PC-3 (cell line): Measurements from ENCODE around the gene FAM83F. TPM values are rescaled to one million over a fixed set of nuclear protein-coding genes. Genes with fewer than 3 reads are reported as not detected.

Source experiments
- ATAC-seq: fragments of 200-7000 bp; cut with Tn5 transposase; 2 replicates; pipeline ENCODE4 v1.9.1; 2020; ENCODE audit warnings: mild to moderate bottlenecking, moderate library complexity
- BruUV-seq: library from RNA; stranded (reverse); fragments of 400-500 nt; replicated peaks from 2 replicates; lab custom pipeline; 2021; lab: Mats Ljungman, UMichigan
- CTCF ChIA-PET: fragments of 300-600 bp; sonication (Branson Sonifier 250); formaldehyde crosslinking; loops from one replicate; lab custom pipeline; 2022; ENCODE audit warnings: antibody characterized with exemption; lab: Charles Lee
- POLR2A ChIA-PET: fragments of 300-600 bp; sonication (Branson Sonifier 250); formaldehyde crosslinking; loops from one replicate; lab custom pipeline; 2022; ENCODE audit warnings: antibody characterized with exemption; ENCODE audit not compliant: unreplicated experiment; lab: Charles Lee
- DNase-seq: peaks from one replicate; pipeline ENCODE4 v3.0.0-alpha.2; 2015
- H2AFZ ChIP-seq: fragments of 300-600 bp; sonication (generic); 2 replicates; pipeline ENCODE4 v1.6.0; 2016; ENCODE audit warnings: antibody characterized with exemption, low read length
- H3F3A ChIP-seq: fragments of 300-600 bp; sonication (generic); one replicate; pipeline ENCODE4 v1.6.0; 2017; ENCODE audit warnings: antibody characterized with exemption, low read length, control low read depth, mild to moderate bottlenecking; ENCODE audit not compliant: unreplicated experiment
- H3K27ac ChIP-seq: fragments of 300-600 bp; sonication (generic); 2 replicates; pipeline ENCODE4 v1.5.1; 2016; ENCODE audit warnings: mild to moderate bottlenecking, low read length
- H3K27me3 ChIP-seq: fragments of 300-600 bp; sonication (generic); 2 replicates; pipeline ENCODE4 v1.6.1; 2016; ENCODE audit warnings: low read length, mixed read lengths
- H3K36me3 ChIP-seq: fragments of 300-600 bp; sonication (generic); 2 replicates; pipeline ENCODE4 v1.6.1; 2016; ENCODE audit warnings: low read depth, mixed run types, low read length, mixed read lengths
- H3K4me1 ChIP-seq: fragments of 300-600 bp; sonication (generic); 2 replicates; pipeline ENCODE4 v1.5.1; 2016; ENCODE audit warnings: low read length; ENCODE audit not compliant: insufficient read depth
- H3K4me2 ChIP-seq: fragments of 300-600 bp; sonication (generic); 2 replicates; pipeline ENCODE4 v1.6.0; 2016; ENCODE audit warnings: low read length
- H3K4me3 ChIP-seq: fragments of 300-600 bp; sonication (generic); 2 replicates; pipeline ENCODE4 v1.5.1; 2016; ENCODE audit warnings: mild to moderate bottlenecking, low read length, mixed read lengths
- H3K79me2 ChIP-seq: fragments of 300-600 bp; sonication (generic); 2 replicates; pipeline ENCODE4 v1.6.1; 2017; ENCODE audit warnings: low read length, mixed read lengths
- H3K9ac ChIP-seq: fragments of 300-600 bp; sonication (generic); 2 replicates; pipeline ENCODE4 v1.6.0; 2016; ENCODE audit warnings: mild to moderate bottlenecking, low read length
- H3K9me2 ChIP-seq: fragments of 300-600 bp; sonication (generic); replicated peaks from 2 replicates; pipeline ENCODE4 v1.6.1; 2016; ENCODE audit warnings: mixed run types, low read length, mixed read lengths
- H3K9me3 ChIP-seq: fragments of 300-600 bp; sonication (generic); 2 replicates; pipeline ENCODE4 v1.6.1; 2016; ENCODE audit warnings: low read length, mixed read lengths
- H4K20me1 ChIP-seq: fragments of 300-600 bp; sonication (generic); 2 replicates; pipeline ENCODE4 v1.6.1; 2016; ENCODE audit warnings: low read length, mixed read lengths
- CTCF ChIP-seq: fragments of 300-600 bp; sonication (generic); conservative IDR thresholded peaks from 2 replicates; pipeline ENCODE4 v1.5.1; 2017; ENCODE audit warnings: antibody characterized with exemption, low read depth, mild to moderate bottlenecking, low read length
- EZH2 ChIP-seq: fragments of 300-600 bp; sonication (generic); IDR thresholded peaks from one replicate; pipeline ENCODE4 v1.6.1; 2017; ENCODE audit warnings: antibody characterized with exemption, mild to moderate bottlenecking, low read length; ENCODE audit not compliant: unreplicated experiment
- EZH2phosphoT487 ChIP-seq: fragments of 300-600 bp; sonication (generic); IDR thresholded peaks from 2 replicates; pipeline ENCODE4 v1.6.1; 2018; ENCODE audit warnings: mild to moderate bottlenecking, antibody characterized with exemption, low read length, borderline replicate concordance
- intact Hi-C: fragments of 100-400 bp; cut with micrococcal nuclease; formaldehyde crosslinking; loops from 2 replicates; pipeline ENCODE4 v1.9.0; 2023
- total RNA-seq: library from RNA; depleted of rRNA; stranded (reverse); fragments of >200 nt; gene quantifications from 2 replicates; pipeline ENCODE4 v1.2.3, GENCODE V29; 2014

Gene FAM83F
- total RNA-seq, 1 experiment from 2014 or later: 5.5 TPM

- no peaks in the 10 kb centered on the region for H3K4me1 ChIP-seq
- H3K27me3 ChIP-seq: peaks cover 5% of the 10 kb centered on the region
- no peak overlapping the region for H3K9ac ChIP-seq
- no peaks in the 10 kb centered on the region for H3K9me3 ChIP-seq
- no peak overlapping the region for H3K4me2 ChIP-seq
- no peaks in the 10 kb centered on the region for H3K79me2 ChIP-seq
- intact Hi-C loops: no loop called here
- DNase-seq (no peak), ATAC-seq (no peak)
- no peak overlapping the region for H3K4me3 ChIP-seq
- no peaks in the 10 kb centered on the region for H3F3A ChIP-seq
- no peaks in the 10 kb centered on the region for H3K9me2 ChIP-seq
- CTCF ChIA-PET: no interaction called here
- BruUV-seq: no TSS peak
- H3K27ac ChIP-seq: no peak overlapping the region
- H2AFZ ChIP-seq: no peak overlapping the region
- TF ChIP-seq EZH2phosphoT487 (no peak), EZH2 (no peak), CTCF (no peak)
- H4K20me1 ChIP-seq: no peaks in the 10 kb centered on the region
- no peaks in the 10 kb centered on the region for H3K36me3 ChIP-seq
- POLR2A ChIA-PET: no interaction called here
Observed at GRCh38 chr22:39984746-39985145, 10.0 kb upstream of the FAM83F start.

- intact Hi-C loops: no loop called here
- Histone ChIP-seq H3F3A (no peaks in the 10 kb centered on the region), H3K9me3 (no peaks in the 10 kb centered on the region), H3K4me1 (no peaks in the 10 kb centered on the region), H2AFZ (no peak overlapping the region), H3K36me3 (no peaks in the 10 kb centered on the region), H3K9ac (no peak overlapping the region), H3K4me3 (no peak overlapping the region), H3K4me2 (no peak overlapping the region), H3K79me2 (no peaks in the 10 kb centered on the region), H3K9me2 (no peaks in the 10 kb centered on the region), H3K27me3 (no peaks in the 10 kb centered on the region), H3K27ac (no peak overlapping the region), H4K20me1 (no peaks in the 10 kb centered on the region)
- BruUV-seq: no TSS peak
- ChIA-PET CTCF (no interaction called here), POLR2A (no interaction called here)
- TF ChIP-seq EZH2: no peak
- TF ChIP-seq CTCF: no peak
- no peak for TF ChIP-seq EZH2phosphoT487
- ATAC-seq: peak; percentile 50; the same call in 1 of the 2 replicates
- no peak for DNase-seq
Observed at GRCh38 chr22:39985383-39986035, 9.2 kb upstream of the FAM83F start.

GRCh38 chr22:39988386-39989114 is 6.2 kb upstream of the FAM83F start:
- intact Hi-C loops: no loop called here
- H3K4me3 ChIP-seq: no peak overlapping the region
- H3K9ac ChIP-seq: no peak overlapping the region
- no peaks in the 10 kb centered on the region for H3K9me2 ChIP-seq
- DNase-seq (no peak), ATAC-seq (no peak)
- H4K20me1 ChIP-seq: no peaks in the 10 kb centered on the region
- no TSS peak for BruUV-seq
- no peaks in the 10 kb centered on the region for H3K36me3 ChIP-seq
- no peaks in the 10 kb centered on the region for H3K4me1 ChIP-seq
- no peak overlapping the region for H3K4me2 ChIP-seq
- CTCF ChIA-PET: no interaction called here
- H3K27ac ChIP-seq: no peak overlapping the region
- no peaks in the 10 kb centered on the region for H3K79me2 ChIP-seq
- H3K27me3 ChIP-seq: no peaks in the 10 kb centered on the region
- POLR2A ChIA-PET: no interaction called here
- H2AFZ ChIP-seq: no peak overlapping the region
- H3F3A ChIP-seq: no peaks in the 10 kb centered on the region
- H3K9me3 ChIP-seq: no peaks in the 10 kb centered on the region
- TF ChIP-seq EZH2: no peak
- TF ChIP-seq EZH2phosphoT487: no peak
- no peak for TF ChIP-seq CTCF
